T-cell (primary cell): Measurements from ENCODE around the gene SCRT2. TPM values are rescaled to one million over a fixed set of nuclear protein-coding genes. Genes with fewer than 3 reads are reported as not detected.

Experiments
- ATAC-seq, 4 experiments: fragments of 200-7000 bp in 3 of 4; fragments of 150-1000 bp in 1 of 4; cut with Tn5 transposase; replicated peaks in 1 of 4; 1 replicate in 3 of 4; 2 replicates in 1 of 4; pipeline ENCODE4 v1.10.0; 2021; ENCODE audit warnings: moderate library complexity in 3 of 4, mild to moderate bottlenecking in 2 of 4, moderate number of reproducible peaks in 1 of 4
- CTCF ChIA-PET, 2 donors: fragments of 300-600 bp; sonication (Branson Sonifier 250); formaldehyde crosslinking; loops; one replicate each; lab custom pipeline; 2022; ENCODE audit warnings: antibody characterized with exemption in 2 of 2; lab: Charles Lee
- POLR2A ChIA-PET, 2 donors: fragments of 300-600 bp; sonication (Branson Sonifier 250); formaldehyde crosslinking; loops; one replicate each; lab custom pipeline; 2022; ENCODE audit warnings: antibody characterized with exemption in 2 of 2; lab: Charles Lee
- DNase-seq, 35 experiments: peaks; one replicate each; pipeline versions ENCODE4 v3.0.0 to v3.0.0-alpha.2; 2013 to 2023
- H3K27ac ChIP-seq: one replicate; pipeline ENCODE4 v1.5.1; 2013; ENCODE audit warnings: low read length
- H3K27me3 ChIP-seq, 2 experiments: replicated peaks in 1 of 2; 1 replicate in 1 of 2; 2 replicates in 1 of 2; pipeline versions ENCODE4 v1.6.1 to v1.7.0; 2013; ENCODE audit warnings: low read length in 1 of 2, mixed read lengths in 1 of 2; ENCODE audit not compliant: control insufficient read depth in 2 of 2, insufficient read depth in 2 of 2; ENCODE audit errors: extremely low read depth in 1 of 2
- H3K36me3 ChIP-seq, 2 donors: 1 replicate in 1 of 2; 2 replicates in 1 of 2; pipeline versions ENCODE4 v1.6.1 to v1.7.0; 2013; ENCODE audit warnings: low read length in 1 of 2; ENCODE audit not compliant: control insufficient read depth in 2 of 2, insufficient read depth in 1 of 2; ENCODE audit errors: extremely low read depth in 1 of 2
- H3K4me1 ChIP-seq, 2 experiments: 1 replicate in 1 of 2; 2 replicates in 1 of 2; pipeline versions ENCODE4 v1.6.1 to v1.7.0; 2013; ENCODE audit warnings: low read length in 2 of 2, mixed read lengths in 1 of 2; ENCODE audit not compliant: insufficient read depth in 2 of 2, control insufficient read depth in 1 of 2; ENCODE audit errors: extremely low read depth in 1 of 2
- H3K4me3 ChIP-seq, 2 donors: 1 replicate in 1 of 2; 2 replicates in 1 of 2; pipeline versions ENCODE4 v1.5.1 to v1.7.0; 2013; ENCODE audit warnings: mild to moderate bottlenecking in 2 of 2, low read length in 1 of 2, moderate library complexity in 1 of 2; ENCODE audit not compliant: control insufficient read depth in 1 of 2; ENCODE audit errors: extremely low read depth in 1 of 2
- H3K9me3 ChIP-seq: 2 replicates; pipeline ENCODE4 v1.7.0; 2013
- H3K27ac Mint-ChIP-seq, 2 donors: one replicate each; pipeline ENCODE4 v1.8.0; 2020 to 2021; ENCODE audit warnings: mild to moderate bottlenecking in 2 of 2, mixed read lengths in 2 of 2
- H3K27me3 Mint-ChIP-seq, 2 donors: one replicate each; pipeline ENCODE4 v1.8.0; 2021 to 2022; ENCODE audit warnings: mixed read lengths in 2 of 2
- H3K36me3 Mint-ChIP-seq: one replicate; pipeline ENCODE4 v1.8.0; 2021; ENCODE audit warnings: mixed read lengths
- H3K4me1 Mint-ChIP-seq, 3 donors: one replicate each; pipeline ENCODE4 v1.8.0; 2020 to 2022; ENCODE audit warnings: mixed read lengths in 3 of 3, mild to moderate bottlenecking in 1 of 3
- H3K4me3 Mint-ChIP-seq, 3 donors: one replicate each; pipeline ENCODE4 v1.8.0; 2020 to 2022; ENCODE audit warnings: mild to moderate bottlenecking in 3 of 3, mixed read lengths in 3 of 3, moderate library complexity in 3 of 3
- H3K9me3 Mint-ChIP-seq, 3 donors: one replicate each; pipeline ENCODE4 v1.8.0; 2020 to 2022; ENCODE audit warnings: mixed read lengths in 3 of 3
- WGBS: methylation state at CpG from one replicate; pipeline ENCODE4 v1.1.5; 2013; ENCODE audit warnings: missing lambda C conversion rate; ENCODE audit not compliant: insufficient coverage; 5-methylcytosine and 5-hydroxymethylcytosine counted together
- total RNA-seq, 35 experiments: library from RNA in 6 of 35; stranded (reverse) in 6 of 35; fragments of 120-200 nt in 1 of 35; gene quantifications; one replicate each; pipeline versions ENCODE4 v1.2.1 to v1.2.4 and lab custom pipeline; 2013 to 2026

SCRT2 gene
- total RNA-seq, 5 donors from 2014 or later (not counting 1 experiment from before 2014, with no cell fraction given), result not detected

GRCh38 chr20:671252-672030 is 4.2 kb downstream of the SCRT2 start:
- WGBS, result 29% methylated on average over 7 of the region's 9 CpGs
- no peak overlapping the region for H3K4me3 ChIP-seq
- CTCF ChIA-PET, result no interaction called here
- Mint-ChIP-seq H3K4me3 (no peak overlapping the region), H3K4me1 (peaks cover 4 to 9% (median 7%) of the 10 kb centered on the region in 3 donors), H3K9me3 (no peaks in the 10 kb centered on the region), H3K27me3 (peaks cover 62 to 77% of the 10 kb centered on the region in 2 donors), H3K36me3 (no peaks in the 10 kb centered on the region), H3K27ac (no peak overlapping the region)
- peaks cover 5 to 78% of the 10 kb centered on the region in 2 experiments for H3K27me3 ChIP-seq
- ATAC-seq, result no peak
- POLR2A ChIA-PET, result interaction anchor here in 1 of 2 donors (0.6 kb wide), 1 partner anchor 33 kb away, joined by 3 read pairs; no protein-coding TSS in a partner anchor
- DNase-seq, result no peak
- H3K36me3 ChIP-seq, result no peaks in the 10 kb centered on the region
- H3K27ac ChIP-seq, result no peak overlapping the region
- H3K9me3 ChIP-seq, result no peaks in the 10 kb centered on the region
- peaks cover 0 to 20% of the 10 kb centered on the region in 2 experiments for H3K4me1 ChIP-seq

DNA sequence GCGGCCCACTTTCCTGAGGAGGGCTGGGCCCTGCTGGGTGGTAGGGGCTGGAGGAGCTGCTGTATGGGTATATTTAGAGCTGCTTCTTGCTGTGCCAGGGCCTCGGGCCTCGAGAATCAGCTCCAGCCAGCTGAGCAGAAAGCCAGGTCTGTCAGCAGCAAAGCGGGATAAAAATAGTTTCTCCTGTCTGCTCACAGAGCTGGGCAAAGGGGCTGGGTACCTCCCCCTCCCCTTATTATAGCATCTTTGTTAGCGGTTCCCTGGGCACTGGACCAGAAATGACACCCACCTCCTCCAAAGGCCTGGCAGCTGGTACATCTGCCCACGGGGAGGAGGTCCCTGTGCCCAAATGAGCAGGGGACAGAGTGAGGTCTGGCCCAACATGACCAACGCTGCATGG is 6.0 kb downstream of the SCRT2 start:
- no peak for ATAC-seq
- POLR2A ChIA-PET, result no interaction called here
- Mint-ChIP-seq H3K27me3 (peaks cover 63 to 82% of the 10 kb centered on the region in 2 donors), H3K4me1 (peaks cover 0 to 2% (median 0%) of the 10 kb centered on the region in 3 donors), H3K27ac (no peak overlapping the region), H3K36me3 (no peaks in the 10 kb centered on the region), H3K9me3 (no peaks in the 10 kb centered on the region), H3K4me3 (no peak overlapping the region)
- Histone ChIP-seq H3K27ac (no peak overlapping the region), H3K4me1 (peaks cover 0 to 5% of the 10 kb centered on the region in 2 experiments), H3K9me3 (no peaks in the 10 kb centered on the region), H3K4me3 (no peak overlapping the region), H3K36me3 (no peaks in the 10 kb centered on the region), H3K27me3 (peaks cover 8 to 77% of the 10 kb centered on the region in 2 experiments)
- CTCF ChIA-PET, result interaction anchor here in 1 of 2 donors (0.6 kb wide), 1 partner anchor 145 kb away, joined by 4 read pairs; no protein-coding TSS in a partner anchor
- 72% methylated on average over 2 of the region's 7 CpGs for WGBS
- no peak for DNase-seq

- ChIA-PET POLR2A (no interaction called here), CTCF (interaction anchor here in 1 of 2 donors (0.5 kb wide), 1 partner anchor 307 kb away, joined by 4 read pairs; no protein-coding TSS in a partner anchor)
- Mint-ChIP-seq H3K27me3 (peaks cover 57 to 75% of the 10 kb centered on the region in 2 donors), H3K4me3 (no peak overlapping the region), H3K36me3 (no peaks in the 10 kb centered on the region), H3K9me3 (no peaks in the 10 kb centered on the region), H3K27ac (no peak overlapping the region), H3K4me1 (no peaks in the 10 kb centered on the region)
- WGBS, result 57% methylated on average over 2 of the region's 3 CpGs
- Histone ChIP-seq H3K9me3 (no peaks in the 10 kb centered on the region), H3K36me3 (no peaks in the 10 kb centered on the region), H3K27ac (no peak overlapping the region), H3K27me3 (peaks cover 9 to 74% of the 10 kb centered on the region in 2 experiments), H3K4me1 (peaks cover 0 to 5% of the 10 kb centered on the region in 2 experiments), H3K4me3 (no peak overlapping the region)
- DNase-seq, result no peak
- no peak for ATAC-seq
Measured at GRCh38 chr20:668638-669037, 7.0 kb downstream of the SCRT2 start.

- no peak for DNase-seq
- H3K27ac ChIP-seq, result no peak overlapping the region
- H3K4me3 Mint-ChIP-seq, result no peak overlapping the region
- H3K9me3 Mint-ChIP-seq, result no peaks in the 10 kb centered on the region
- no peak overlapping the region for H3K27ac Mint-ChIP-seq
- H3K9me3 ChIP-seq, result no peaks in the 10 kb centered on the region
- H3K27me3 Mint-ChIP-seq, result peaks cover 57 to 72% of the 10 kb centered on the region in 2 donors
- no peak for ATAC-seq
- no peak overlapping the region for H3K4me3 ChIP-seq
- peaks cover 0 to 3% of the 10 kb centered on the region in 2 experiments for H3K4me1 ChIP-seq
- no peaks in the 10 kb centered on the region for H3K36me3 Mint-ChIP-seq
- no peaks in the 10 kb centered on the region for H3K36me3 ChIP-seq
- CTCF ChIA-PET, result interaction anchor here in 1 of 2 donors (0.5 to 1.1 kb wide), 2 partner anchors 19 to 306 kb away, joined by 3 to 4 read pairs; no protein-coding TSS in a partner anchor
- POLR2A ChIA-PET, result no interaction called here
- H3K4me1 Mint-ChIP-seq, result peaks cover 0 to 2% (median 0%) of the 10 kb centered on the region in 3 donors
- H3K27me3 ChIP-seq, result peaks cover 6 to 73% of the 10 kb centered on the region in 2 experiments
Measured at GRCh38 chr20:668050-668449, 7.6 kb downstream of the SCRT2 start.

GRCh38 chr20:667351-668034 is 8.1 kb downstream of the SCRT2 start:
- H3K27ac ChIP-seq, result no peak overlapping the region
- ChIA-PET POLR2A (no interaction called here), CTCF (interaction anchor here (0.5 to 1.2 kb wide), 3 partner anchors 18 to 313 kb away, joined by 3 to 5 read pairs (median 3); no protein-coding TSS in a partner anchor)
- DNase-seq (peak in 31 of 35 experiments; percentile 13 to 68 (median 39)), ATAC-seq (peak in 1 of 4 experiments; percentile 51)
- H3K36me3 ChIP-seq, result no peaks in the 10 kb centered on the region
- WGBS, result 2% methylated on average over 5 of the region's 9 CpGs
- Mint-ChIP-seq H3K4me1 (peaks cover 0 to 4% (median 0%) of the 10 kb centered on the region in 3 donors), H3K36me3 (no peaks in the 10 kb centered on the region), H3K27ac (no peak overlapping the region), H3K4me3 (no peak overlapping the region), H3K27me3 (peaks cover 58 to 73% of the 10 kb centered on the region in 2 donors), H3K9me3 (no peaks in the 10 kb centered on the region)
- H3K4me3 ChIP-seq, result no peak overlapping the region
- no peaks in the 10 kb centered on the region for H3K4me1 ChIP-seq
- no peaks in the 10 kb centered on the region for H3K9me3 ChIP-seq
- peaks cover 4 to 74% of the 10 kb centered on the region in 2 experiments for H3K27me3 ChIP-seq

DNA sequence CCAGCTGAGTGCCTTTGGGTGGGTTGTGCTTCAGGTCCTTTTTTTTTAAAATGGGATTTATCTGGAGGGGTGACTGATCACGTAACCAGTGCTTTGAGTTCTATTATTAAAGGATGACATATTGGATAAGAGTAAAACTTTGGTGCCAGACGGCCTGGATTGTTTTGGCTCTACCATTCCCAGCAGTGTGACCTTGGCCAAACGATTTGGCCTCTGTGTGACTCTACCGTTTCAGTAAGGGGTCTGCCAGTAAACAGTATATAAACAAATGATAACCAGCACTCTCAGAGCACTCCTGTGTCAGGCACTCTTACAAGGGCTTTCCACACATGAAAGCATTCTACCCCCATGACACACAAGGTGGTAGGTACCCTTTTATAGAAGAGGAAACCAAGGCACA is 8.7 kb downstream of the SCRT2 start:
- H3K27ac Mint-ChIP-seq, result no peak overlapping the region
- DNase-seq (no peak), ATAC-seq (no peak)
- H3K27ac ChIP-seq, result no peak overlapping the region
- H3K4me3 ChIP-seq, result no peak overlapping the region
- H3K9me3 ChIP-seq, result no peaks in the 10 kb centered on the region
- no peak overlapping the region for H3K4me3 Mint-ChIP-seq
- ChIA-PET CTCF (interaction anchor here (0.5 to 1.2 kb wide), 4 partner anchors 18 to 781 kb away, joined by 3 to 5 read pairs (median 3); no protein-coding TSS in a partner anchor), POLR2A (no interaction called here)
- no peaks in the 10 kb centered on the region for H3K4me1 ChIP-seq
- peaks cover 4 to 74% of the 10 kb centered on the region in 2 experiments for H3K27me3 ChIP-seq
- H3K27me3 Mint-ChIP-seq, result peaks cover 53 to 72% of the 10 kb centered on the region in 2 donors
- no peaks in the 10 kb centered on the region for H3K36me3 ChIP-seq
- no peaks in the 10 kb centered on the region for H3K36me3 Mint-ChIP-seq
- no peaks in the 10 kb centered on the region for H3K9me3 Mint-ChIP-seq
- WGBS, result 73% methylated on average over 3 of the region's 4 CpGs
- H3K4me1 Mint-ChIP-seq, result peaks cover 0 to 4% (median 0%) of the 10 kb centered on the region in 3 donors
